ENCODE data around the gene SELENOT.
"Not testable (repeated sequence)": the region's sequence is repeated elsewhere in the genome, so short reads cannot be mapped to it uniquely, and the experiment has no call there.

The SELENOT gene

GRCh38 chr3:150603153-150603979 is at the start of gene SELENOT:
SELENOT (plus strand) TSS chr3:150603321; CDS start chr3:150603363, 42 bp downstream.
- DNase-seq: peak; percentile 95

GRCh38 chr3:150555859-150556436 is 47.2 kb upstream of the SELENOT start:
- DNase-seq: no peak

- no peak for DNase-seq
These were observed 46.3 kb upstream of the SELENOT start for GRCh38 chr3:150556792-150557191.

GRCh38 chr3:150557725-150558124 is 45.4 kb upstream of the SELENOT start:
- no peak for DNase-seq

DNA sequence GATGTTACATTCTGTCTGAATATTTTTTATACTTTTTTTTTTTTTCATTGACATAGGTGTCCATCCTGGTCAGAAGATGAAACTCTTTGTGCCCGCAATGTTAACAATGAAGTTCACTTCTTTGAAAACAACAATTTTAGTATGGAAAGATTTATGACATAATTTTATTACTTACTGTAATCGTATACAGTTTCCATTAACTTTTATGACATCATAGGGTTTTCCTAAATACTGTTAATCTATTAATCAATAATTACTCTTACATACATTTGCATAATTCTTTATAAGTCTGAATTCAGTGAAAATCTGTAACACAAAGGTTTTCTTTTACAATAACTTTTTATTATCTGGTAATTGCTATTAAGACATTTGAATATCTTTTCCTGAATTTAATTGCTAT is 38.9 kb upstream of the SELENOT start:
- DNase-seq: no peak

GRCh38 chr3:150567328-150567727 is 35.8 kb upstream of the SELENOT start:
- no peak for DNase-seq

DNA sequence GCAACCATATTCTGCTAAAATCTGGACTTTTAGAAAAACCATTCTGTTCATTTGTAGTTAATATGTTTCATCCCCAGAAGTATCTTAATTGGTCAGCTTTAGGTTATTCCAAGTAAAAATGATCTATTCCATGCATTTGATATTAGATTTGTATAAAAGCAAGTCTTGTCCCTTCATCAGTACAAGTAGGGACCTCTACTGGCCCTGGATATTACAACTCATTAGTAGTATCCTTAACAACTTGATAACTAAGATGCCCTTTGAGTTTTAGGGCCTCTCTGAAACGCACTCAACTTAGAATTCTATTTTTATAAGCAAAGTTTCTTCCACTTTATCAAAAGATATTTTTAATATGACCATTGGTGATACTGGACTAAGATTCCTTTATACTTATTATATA is 25.3 kb upstream of the SELENOT start:
- DNase-seq: no peak

- no peak for DNase-seq
These were observed 21.9 kb upstream of the SELENOT start for GRCh38 chr3:150581174-150581573.

DNA sequence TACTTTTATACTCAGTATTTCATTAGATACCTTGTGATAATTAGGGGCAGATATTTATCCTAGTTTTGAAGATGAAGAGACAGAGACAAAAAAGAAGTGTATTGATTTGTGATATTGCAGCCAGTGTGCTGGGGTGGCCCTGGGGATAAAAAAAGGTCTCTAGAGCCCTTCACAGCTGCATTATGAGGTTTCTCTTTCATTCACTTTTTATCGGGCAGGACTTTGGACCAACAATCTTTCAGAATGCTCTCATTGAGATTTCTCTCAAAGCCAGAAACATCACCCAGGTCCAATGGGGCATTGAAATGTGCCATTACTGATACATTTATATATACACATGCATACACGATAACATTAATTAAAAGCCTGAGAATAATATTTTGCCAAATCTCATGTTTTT is 20.5 kb upstream of the SELENOT start:
- DNase-seq: no peak

- DNase-seq: no peak
These were observed 20.1 kb upstream of the SELENOT start for GRCh38 chr3:150583028-150583427.

- no peak for DNase-seq
These were observed 14.9 kb upstream of the SELENOT start for GRCh38 chr3:150588027-150588830.

DNA sequence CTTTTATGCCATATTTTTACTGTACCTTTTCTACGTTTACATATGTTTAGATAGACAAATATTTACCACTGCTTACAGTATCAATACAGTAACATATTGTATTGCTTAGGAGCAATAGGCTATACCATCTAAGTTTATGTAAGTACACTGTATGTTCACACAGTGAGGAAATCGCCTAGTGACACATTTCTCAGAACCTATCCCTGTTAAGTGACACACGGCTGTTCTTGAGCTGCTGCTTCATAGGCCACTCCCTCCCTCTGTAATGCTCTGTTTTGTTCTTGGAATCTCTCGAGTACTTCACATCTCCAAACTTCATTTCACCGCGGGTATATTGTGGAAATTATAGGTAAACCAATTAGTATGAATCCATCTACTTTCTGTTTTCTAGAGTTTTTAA is 13.4 kb upstream of the SELENOT start:
- DNase-seq: no peak

DNA sequence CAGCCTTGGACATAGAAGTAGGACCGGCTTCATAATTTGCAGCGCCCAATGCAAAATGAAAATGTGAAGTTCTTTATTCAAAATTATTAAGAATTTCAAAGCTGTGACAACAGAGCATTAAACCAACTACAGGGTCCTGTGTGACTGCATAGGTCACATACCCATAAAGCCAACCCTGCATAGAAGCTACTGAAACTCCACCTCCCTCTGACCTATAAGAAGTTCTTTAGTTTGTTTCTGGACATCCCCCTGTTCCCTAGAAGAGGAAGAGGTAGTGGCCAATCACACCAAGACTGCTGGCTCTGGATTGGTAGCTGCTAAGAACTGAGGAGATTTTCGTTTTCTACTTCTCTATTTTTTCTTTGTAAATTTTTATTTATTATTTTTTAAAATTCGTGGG is 9.0 kb upstream of the SELENOT start:
- no peak for DNase-seq

DNA sequence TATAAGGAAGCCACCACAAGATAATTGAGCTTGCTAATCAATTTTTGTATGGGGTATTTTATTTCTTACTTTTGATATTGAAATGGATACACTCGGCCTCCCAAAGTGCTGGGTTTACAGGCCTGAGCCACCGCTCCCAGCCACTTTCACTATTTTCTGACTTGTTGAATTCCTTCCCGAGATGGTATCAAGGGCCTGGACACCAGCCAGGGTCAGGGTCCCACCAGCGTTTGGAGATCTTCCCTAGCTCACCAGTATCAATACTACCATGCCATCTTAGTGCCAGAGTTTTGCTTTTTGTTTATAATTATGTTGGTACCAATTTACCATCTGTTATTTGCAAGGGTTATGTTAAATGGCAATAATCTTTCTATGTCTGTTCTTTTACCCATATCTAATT is 5.5 kb upstream of the SELENOT start:
- DNase-seq: no peak

DNA sequence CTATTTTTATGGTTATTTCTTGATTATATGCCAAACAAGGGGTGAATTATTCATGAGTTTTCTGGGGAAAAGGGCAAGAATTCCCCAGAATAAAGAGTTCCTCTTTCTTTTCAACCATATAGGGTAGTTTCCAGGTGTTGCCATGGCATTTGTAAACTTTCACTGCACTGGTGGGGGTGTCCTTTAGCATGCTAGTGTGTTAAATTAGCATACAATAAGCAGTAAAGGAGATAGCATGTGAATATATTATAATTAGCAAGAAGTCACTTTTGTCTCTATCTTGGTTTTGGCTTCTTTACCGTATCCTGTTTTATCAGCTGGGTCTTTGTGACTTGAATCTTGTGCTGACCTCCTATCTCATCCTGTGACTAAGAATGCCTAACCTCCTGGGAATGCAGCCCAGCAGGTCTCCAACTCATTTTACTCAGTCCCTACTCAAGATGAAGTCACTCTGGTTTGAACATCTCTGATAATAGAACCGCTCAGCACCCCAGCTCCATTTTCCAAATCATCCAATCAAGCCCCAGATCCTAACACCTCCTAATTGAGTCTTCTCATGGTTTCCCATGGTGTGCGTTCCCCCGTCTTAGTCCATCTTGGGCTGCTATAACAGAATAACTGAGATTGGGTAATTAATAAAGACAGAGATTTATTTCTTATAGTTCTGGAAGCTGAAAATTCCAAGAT is 3.4 kb upstream of the SELENOT start:
- no peak for DNase-seq

GRCh38 chr3:150600647-150601530 is 2.2 kb upstream of the SELENOT start:
- DNase-seq: not testable (repeated sequence)

DNA sequence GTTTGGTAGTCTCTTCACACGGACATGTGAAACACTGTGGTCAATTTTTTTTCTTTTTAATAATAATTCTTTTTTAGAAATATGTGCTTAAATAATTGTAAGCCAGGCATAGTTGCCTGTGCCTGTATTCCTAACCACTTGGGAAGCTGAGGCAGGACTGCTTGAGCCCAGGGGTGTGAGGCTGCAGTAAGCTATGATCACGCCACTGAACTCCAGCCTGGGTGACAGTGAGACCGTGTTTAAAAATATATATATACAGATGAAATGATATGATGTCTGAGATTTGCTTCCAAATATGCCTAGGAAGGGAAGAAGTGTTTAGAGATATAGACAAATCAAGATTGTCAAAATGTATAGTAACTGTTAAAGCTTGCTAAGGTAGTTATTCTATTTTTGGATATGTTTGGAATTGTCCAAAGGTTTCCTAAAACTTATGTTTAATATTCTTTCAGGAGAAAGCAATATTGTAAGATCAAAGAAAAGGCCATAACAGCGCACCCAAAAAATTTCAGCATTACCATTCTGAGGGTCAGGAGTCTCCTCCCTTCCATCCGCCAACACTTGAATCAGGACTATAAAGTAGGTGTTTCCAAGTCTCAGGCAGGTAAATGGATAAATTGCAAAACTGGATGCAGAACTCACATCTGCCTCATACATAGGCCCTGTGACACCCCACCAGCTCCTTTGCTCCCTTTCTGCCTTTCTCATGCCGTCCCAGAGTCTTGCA is 532 bp upstream of the SELENOT start:
- no peak for DNase-seq

DNA sequence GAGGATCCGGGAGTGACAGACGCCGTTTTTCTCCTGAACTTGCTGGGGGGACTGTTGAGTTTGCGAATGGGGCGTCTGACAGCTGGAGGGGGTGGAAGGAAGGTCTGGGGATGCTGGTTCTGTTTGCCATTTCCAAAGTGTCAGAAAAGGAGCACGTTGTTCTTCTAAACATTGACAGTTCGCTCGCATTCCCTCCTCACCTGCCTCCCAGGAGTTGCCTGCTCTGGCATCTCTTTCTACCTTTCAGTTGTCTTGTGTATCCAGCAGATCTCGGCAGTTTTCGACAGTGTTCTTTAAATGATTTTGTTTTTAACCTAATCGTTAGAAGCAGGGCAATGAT is 829 bp downstream of the SELENOT start:
- DNase-seq: no peak

DNA sequence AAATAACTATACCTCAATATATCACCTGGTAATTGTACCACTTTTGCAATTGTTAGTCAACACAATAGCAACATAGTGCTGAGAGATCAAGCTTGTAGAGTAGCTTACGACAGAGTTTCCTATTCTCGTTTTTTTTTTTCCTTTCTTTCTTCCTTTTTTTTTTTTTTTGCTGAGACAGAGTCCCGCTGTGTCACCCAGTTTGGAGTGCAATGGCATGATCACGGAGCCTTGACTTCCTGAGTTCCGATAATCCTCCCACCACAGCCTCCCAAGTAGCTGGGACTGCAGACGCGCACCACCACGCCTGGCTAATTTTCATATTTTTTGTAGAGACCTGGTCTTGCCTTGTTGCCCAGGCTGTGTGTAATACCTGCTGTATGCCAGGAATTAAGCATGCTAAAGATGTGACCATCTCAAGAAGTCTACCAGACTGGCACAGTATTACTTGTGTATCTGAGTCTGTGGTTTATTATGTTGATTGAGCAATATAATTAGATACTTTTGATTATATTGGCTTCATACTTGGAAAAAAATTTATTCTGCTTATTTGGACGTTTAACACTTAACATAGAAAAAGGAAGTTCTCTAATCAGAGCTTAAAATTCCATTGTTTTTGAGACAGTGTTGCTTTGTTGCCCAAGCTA is 3.0 kb downstream of the SELENOT start:
- no peak for DNase-seq

GRCh38 chr3:150607267-150608065 is 4.3 kb downstream of the SELENOT start:
- DNase-seq: no peak
